ENCODE data around the gene CD53.
"Not testable (repeated sequence)": the region's sequence is repeated elsewhere in the genome, so short reads cannot be mapped to it uniquely, and the experiment has no call there.

CD53 gene

DNA sequence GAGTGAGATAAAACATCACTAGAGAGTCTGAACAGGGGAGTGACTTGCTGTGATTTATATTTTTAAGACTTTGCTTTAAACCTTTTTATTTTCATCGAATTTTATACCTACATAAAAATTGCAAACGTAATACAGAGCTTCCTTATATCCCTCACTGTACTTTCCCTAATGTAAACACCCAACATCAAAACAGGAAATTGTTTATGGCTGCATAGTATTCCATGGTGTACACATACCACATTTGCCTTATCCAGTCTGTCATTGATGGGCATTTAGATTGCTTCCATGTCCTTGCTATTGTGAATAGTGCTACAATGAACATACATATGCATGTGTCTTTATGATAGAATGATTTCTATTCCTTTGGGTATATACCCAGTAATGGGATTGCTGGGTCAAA lies 56.0 kb downstream of the CD53 start:
- TF ChIP-seq, protein P1, sequence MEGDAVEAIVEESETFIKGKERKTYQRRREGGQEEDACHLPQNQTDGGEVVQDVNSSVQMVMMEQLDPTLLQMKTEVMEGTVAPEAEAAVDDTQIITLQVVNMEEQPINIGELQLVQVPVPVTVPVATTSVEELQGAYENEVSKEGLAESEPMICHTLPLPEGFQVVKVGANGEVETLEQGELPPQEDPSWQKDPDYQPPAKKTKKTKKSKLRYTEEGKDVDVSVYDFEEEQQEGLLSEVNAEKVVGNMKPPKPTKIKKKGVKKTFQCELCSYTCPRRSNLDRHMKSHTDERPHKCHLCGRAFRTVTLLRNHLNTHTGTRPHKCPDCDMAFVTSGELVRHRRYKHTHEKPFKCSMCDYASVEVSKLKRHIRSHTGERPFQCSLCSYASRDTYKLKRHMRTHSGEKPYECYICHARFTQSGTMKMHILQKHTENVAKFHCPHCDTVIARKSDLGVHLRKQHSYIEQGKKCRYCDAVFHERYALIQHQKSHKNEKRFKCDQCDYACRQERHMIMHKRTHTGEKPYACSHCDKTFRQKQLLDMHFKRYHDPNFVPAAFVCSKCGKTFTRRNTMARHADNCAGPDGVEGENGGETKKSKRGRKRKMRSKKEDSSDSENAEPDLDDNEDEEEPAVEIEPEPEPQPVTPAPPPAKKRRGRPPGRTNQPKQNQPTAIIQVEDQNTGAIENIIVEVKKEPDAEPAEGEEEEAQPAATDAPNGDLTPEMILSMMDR (IDR thresholded peaks at IDR 0.05; ENCODE audit: low read depth, low read length), result no peak
- H3K4me3 ChIP-seq (replicated peaks in 1 of 2; ENCODE audit: low read depth in 2 of 2, low read length in 2 of 2), result no peak overlapping the region
- DNase-seq (ENCODE audit: low read depth in 2 of 2), result no peak

DNA sequence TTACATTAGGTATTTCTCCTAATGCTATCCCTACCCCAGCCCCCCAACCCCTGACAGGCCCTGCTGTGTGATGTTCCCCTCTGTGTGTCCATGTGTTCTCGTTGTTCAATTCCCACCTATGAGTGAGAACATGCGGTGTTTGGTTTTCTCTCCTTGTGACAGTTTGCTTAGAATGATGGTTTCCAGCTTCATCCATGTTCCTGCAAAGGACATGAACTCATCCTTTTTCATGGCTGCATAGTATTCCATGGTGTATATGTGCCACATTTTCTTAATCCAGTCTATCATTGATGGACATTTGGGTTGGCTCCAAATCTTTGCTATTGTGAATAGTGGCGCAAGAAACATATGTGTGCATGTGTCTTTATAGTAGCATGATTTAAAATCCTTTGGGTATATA lies 58.1 kb downstream of the CD53 start:
- not testable (repeated sequence) for DNase-seq (ENCODE audit: low read depth in 2 of 2); H3K4me3 ChIP-seq (replicated peaks in 1 of 2; ENCODE audit: low read depth in 2 of 2, low read length in 2 of 2)

DNA sequence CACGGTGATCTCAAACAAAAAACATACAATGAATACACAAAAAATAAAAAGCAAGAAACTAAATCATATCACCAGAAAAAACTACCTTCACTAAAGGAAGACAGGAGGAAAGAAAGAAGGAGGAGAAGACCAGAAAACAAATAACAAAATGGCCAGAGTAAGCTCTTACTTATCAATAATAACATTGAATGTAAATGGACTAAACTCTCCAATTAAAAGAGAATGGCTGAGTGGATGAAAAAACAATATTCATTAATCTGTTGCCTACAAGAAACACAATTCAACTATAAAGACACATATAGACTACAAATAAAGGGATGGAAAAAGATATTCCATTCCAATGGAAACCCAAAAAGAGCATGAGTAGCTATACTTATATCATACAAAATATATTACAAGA lies 63.6 kb downstream of the CD53 start:
- no peak overlapping the region for H3K4me3 ChIP-seq (replicated peaks in 1 of 2; ENCODE audit: low read depth in 2 of 2, low read length in 2 of 2)
- DNase-seq (ENCODE audit: low read depth in 2 of 2), result no peak
- TF ChIP-seq, protein P1 (IDR thresholded peaks at IDR 0.05; ENCODE audit: low read depth, low read length), result no peak

DNA sequence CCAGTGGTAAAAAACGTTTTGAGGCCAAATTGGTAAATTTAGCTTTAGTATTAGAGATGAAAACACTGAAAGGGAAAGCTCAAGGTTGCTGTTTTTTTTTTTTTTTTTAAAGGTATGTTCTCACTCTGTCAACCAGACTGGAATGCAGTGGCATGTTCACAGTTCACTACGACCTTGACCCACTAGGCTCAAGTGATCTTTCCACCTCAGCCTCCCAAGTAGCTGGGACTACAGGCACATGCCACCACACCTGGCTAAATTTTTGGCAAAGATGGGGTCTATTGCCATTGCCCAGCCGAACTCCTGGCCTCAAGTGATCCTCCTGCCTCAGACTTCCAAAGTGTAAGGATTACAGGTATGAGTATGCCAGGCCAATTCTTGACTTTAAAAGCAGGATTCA lies 71.9 kb downstream of the CD53 start:
- H3K4me3 ChIP-seq (replicated peaks in 1 of 2; ENCODE audit: low read depth in 2 of 2, low read length in 2 of 2), result no peak overlapping the region
- TF ChIP-seq, protein P1 (IDR thresholded peaks at IDR 0.05; ENCODE audit: low read depth, low read length), result no peak
- DNase-seq (ENCODE audit: low read depth in 2 of 2), result no peak

DNA sequence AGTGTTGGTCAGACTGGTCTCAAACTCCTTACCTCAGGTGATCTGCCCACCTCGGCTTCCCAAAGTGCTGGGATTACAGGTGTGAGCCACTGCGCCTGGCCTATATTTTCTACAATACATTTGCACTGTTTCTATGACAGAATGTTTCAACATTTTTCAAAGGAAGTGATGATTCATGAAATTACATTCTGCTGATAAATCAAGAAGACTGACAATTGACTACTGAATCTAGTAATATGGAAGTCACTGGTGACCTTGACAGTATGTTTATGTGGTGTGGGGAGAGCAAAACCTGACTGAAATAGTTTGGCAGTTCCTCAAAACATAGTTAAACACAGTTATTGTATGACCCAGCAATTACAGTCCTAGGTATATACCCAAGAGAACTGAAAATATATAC lies 72.7 kb downstream of the CD53 start:
- H3K4me3 ChIP-seq (replicated peaks in 1 of 2; ENCODE audit: low read depth in 2 of 2, low read length in 2 of 2), result no peak overlapping the region
- TF ChIP-seq, protein P1 (IDR thresholded peaks at IDR 0.05; ENCODE audit: low read depth, low read length), result no peak
- peak in 1 of 2 donors; percentile 6 for DNase-seq (ENCODE audit: low read depth in 2 of 2)

DNA sequence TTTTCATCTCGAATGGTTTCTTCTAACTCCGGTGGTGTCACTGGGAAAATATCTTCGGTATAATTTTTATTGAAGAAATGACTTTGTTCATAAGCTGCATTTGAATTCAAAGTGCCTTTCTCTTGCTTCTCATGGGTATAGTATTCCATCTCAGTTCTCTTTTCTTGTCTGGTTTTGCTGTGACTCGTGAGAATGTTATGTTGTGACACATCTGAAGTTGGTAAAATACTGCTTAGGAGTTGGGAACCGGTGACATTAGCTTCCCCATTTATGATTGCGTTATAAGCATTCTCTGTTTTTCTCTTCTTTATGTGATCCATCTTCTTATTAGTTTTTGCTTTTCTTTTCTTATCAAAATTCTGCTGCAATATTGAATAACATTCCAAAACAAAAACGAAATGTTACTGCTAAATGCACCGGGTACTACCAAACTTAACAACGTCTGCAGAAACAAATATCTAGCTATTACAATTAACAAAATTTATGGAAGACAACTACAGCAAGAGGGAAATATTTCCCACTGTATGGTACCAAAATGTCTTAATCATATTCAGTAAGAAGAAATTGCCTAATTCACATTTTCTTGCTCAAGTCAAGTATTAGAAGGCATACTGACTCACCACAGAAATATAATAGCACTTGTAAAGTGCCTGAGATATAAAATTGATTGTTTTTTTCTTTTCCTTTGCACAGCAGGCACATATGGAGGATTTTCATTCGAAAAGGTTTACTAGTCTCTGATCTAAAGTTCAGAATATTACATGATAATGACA lies 75.3 kb downstream of the CD53 start:
- peak; percentile 2 to 64 for DNase-seq (ENCODE audit: low read depth in 2 of 2)

More for the DNA sequence above, 75.3 kb downstream of the CD53 start:
- no peak overlapping the region for H3K4me3 ChIP-seq (replicated peaks in 1 of 2; ENCODE audit: low read depth in 2 of 2, low read length in 2 of 2)
- TF ChIP-seq, protein P1 (IDR thresholded peaks at IDR 0.05; ENCODE audit: low read depth, low read length), result no peak
